Left colon (tissue), 2 donors: Measurements from ENCODE around the gene TMPRSS6. TPM values are rescaled to one million over a fixed set of nuclear protein-coding genes. Genes with fewer than 3 reads are reported as not detected.

Source experiments
- ATAC-seq: fragments of 200-7000 bp; cut with Tn5 transposase; one replicate; pipeline ENCODE4 v1.9.1; 2020; ENCODE audit warnings: mild to moderate bottlenecking, moderate library complexity
- DNase-seq, 2 donors: peaks; one replicate each; pipeline ENCODE4 v3.0.0-alpha.2; 2020
- intact Hi-C, 2 donors: fragments of 100-400 bp; cut with DNase I in 1 of 2; cut with micrococcal nuclease in 1 of 2; formaldehyde crosslinking; loops; one replicate each; pipeline versions ENCODE4 v1.11.2 to v1.14.0; 2022; cut with DNase I, micrococcal nuclease
- total RNA-seq, 2 donors: library from RNA; stranded (reverse); fragmentation: NEBNext Ultra II Directional; extraction: Animal tissue kit (Norgen Biotek cat#: 25700); gene quantifications; one replicate each; pipeline ENCODE4 v1.2.1, GENCODE V29; 2021
- donor health status: DM: no; HTN: no; CAD: no.
- donor health status: DM: yes; HTN: yes; CAD: no.

The TMPRSS6 gene
- total RNA-seq, 2 donors from 2014 or later, result 0.56 to 3.1 TPM

- ATAC-seq (no peak), DNase-seq (no peak)
- intact Hi-C loops, result no loop called here
Observed at GRCh38 chr22:37097346-37097745, 12.2 kb downstream of the TMPRSS6 start.

- no peak for DNase-seq
- intact Hi-C loops, result no loop called here
- no peak for ATAC-seq
Observed at GRCh38 chr22:37095113-37095512, 14.4 kb downstream of the TMPRSS6 start.

- intact Hi-C loops, result no loop called here
- DNase-seq (no peak), ATAC-seq (no peak)
Observed at GRCh38 chr22:37094239-37094638, 15.3 kb downstream of the TMPRSS6 start.

GRCh38 chr22:37092997-37093396 is 16.5 kb downstream of the TMPRSS6 start:
- DNase-seq (no peak), ATAC-seq (no peak)
- intact Hi-C loops, result no loop called here

GRCh38 chr22:37091994-37092393 is 17.5 kb downstream of the TMPRSS6 start:
- no peak for ATAC-seq
- intact Hi-C loops, result no loop called here
- DNase-seq, result no peak

GRCh38 chr22:37090920-37091695 is 18.4 kb downstream of the TMPRSS6 start:
- ATAC-seq (no peak), DNase-seq (no peak)
- intact Hi-C loops, result no loop called here

- ATAC-seq (no peak), DNase-seq (no peak)
- intact Hi-C loops, result no loop called here
Observed at GRCh38 chr22:37089434-37089833, 20.1 kb downstream of the TMPRSS6 start.

- ATAC-seq (peak; percentile 34), DNase-seq (no peak)
- intact Hi-C loops, result no loop called here
Observed at GRCh38 chr22:37088750-37089408, 20.6 kb downstream of the TMPRSS6 start.

- DNase-seq, result no peak
- intact Hi-C loops, result no loop called here
- ATAC-seq, result peak; percentile 19
Observed at GRCh38 chr22:37088108-37088605, 21.4 kb downstream of the TMPRSS6 start.

- no peak for ATAC-seq
- DNase-seq, result no peak
- intact Hi-C loops, result no loop called here
Observed at GRCh38 chr22:37086184-37086583, 23.3 kb downstream of the TMPRSS6 start.

- DNase-seq (no peak), ATAC-seq (no peak)
- intact Hi-C loops, result no loop called here
Observed at GRCh38 chr22:37084385-37084784, 25.1 kb downstream of the TMPRSS6 start.

GRCh38 chr22:37083914-37084313 is 25.6 kb downstream of the TMPRSS6 start:
- intact Hi-C loops, result no loop called here
- ATAC-seq (no peak), DNase-seq (no peak)

- no peak for ATAC-seq
- intact Hi-C loops, result no loop called here
- no peak for DNase-seq
Observed at GRCh38 chr22:37082251-37082873, 27.2 kb downstream of the TMPRSS6 start.

- intact Hi-C loops, result no loop called here
Observed at GRCh38 chr22:37080838-37081237, 28.7 kb downstream of the TMPRSS6 start.

GRCh38 chr22:37080438-37080837 is 29.1 kb downstream of the TMPRSS6 start:
- DNase-seq (no peak), ATAC-seq (no peak)
- intact Hi-C loops, result no loop called here

More at GRCh38 chr22:37080838-37081237, 28.7 kb downstream of the TMPRSS6 start:
- ATAC-seq (no peak), DNase-seq (no peak)

- intact Hi-C loops, result no loop called here
- DNase-seq, result peak; percentile 42 to 51
- ATAC-seq, result peak; percentile 27
Observed at GRCh38 chr22:37079668-37080171, 29.8 kb downstream of the TMPRSS6 start.

- ATAC-seq (no peak), DNase-seq (no peak)
- intact Hi-C loops, result no loop called here
Observed at GRCh38 chr22:37079158-37079557, 30.4 kb downstream of the TMPRSS6 start.

- ATAC-seq (peak; percentile 73), DNase-seq (peak; percentile 39 to 75)
- intact Hi-C loops, result no loop called here
Observed at GRCh38 chr22:37077802-37078448, 31.6 kb downstream of the TMPRSS6 start.

GRCh38 chr22:37075822-37076433 is 33.6 kb downstream of the TMPRSS6 start:
- intact Hi-C loops, result no loop called here
- ATAC-seq (no peak), DNase-seq (no peak)
